ENCODE measurements around the gene SLC17A1.

Gene SLC17A1

GRCh38 chr6:25868436-25869183 is 36.8 kb upstream of the SLC17A1 start:
- FAIRE-seq (no peak), DNase-seq (ENCODE audit: insufficient read length, low spot score) (no peak)
- TF ChIP-seq POLR2AphosphoS5 (IDR thresholded peaks at IDR 0.05; ENCODE audit: low read depth, low read length) (no peak), POLR2A (IDR thresholded peaks at IDR 0.05; ENCODE audit: low read depth, low read length) (no peak), SPI1 (IDR thresholded peaks at IDR 0.05; ENCODE audit: low read depth, low read length) (no peak), POU2F2 (IDR thresholded peaks at IDR 0.05; ENCODE audit: low read depth, low read length) (no peak), TAF1 (IDR thresholded peaks at IDR 0.05; ENCODE audit: low read depth, low read length) (no peak), PAX5 (IDR thresholded peaks at IDR 0.05; ENCODE audit: insufficient read depth, low read length, severe bottlenecking) (no peak)

- FAIRE-seq, result no peak
- DNase-seq (ENCODE audit: insufficient read length, low spot score), result no peak
- TF ChIP-seq SPI1 (IDR thresholded peaks at IDR 0.05; ENCODE audit: low read depth, low read length), result no peak
- TF ChIP-seq POU2F2 (IDR thresholded peaks at IDR 0.05; ENCODE audit: low read depth, low read length), result no peak
- no peak for TF ChIP-seq POLR2AphosphoS5 (IDR thresholded peaks at IDR 0.05; ENCODE audit: low read depth, low read length)
- no peak for TF ChIP-seq POLR2A (IDR thresholded peaks at IDR 0.05; ENCODE audit: low read depth, low read length)
- no peak for TF ChIP-seq PAX5 (IDR thresholded peaks at IDR 0.05; ENCODE audit: insufficient read depth, low read length, severe bottlenecking)
- no peak for TF ChIP-seq TAF1 (IDR thresholded peaks at IDR 0.05; ENCODE audit: low read depth, low read length)
Observed at GRCh38 chr6:25866011-25866410, 34.2 kb upstream of the SLC17A1 start.

GRCh38 chr6:25863360-25863759 is 31.5 kb upstream of the SLC17A1 start:
- FAIRE-seq, result no peak
- DNase-seq (ENCODE audit: insufficient read length, low spot score), result no peak
- TF ChIP-seq POLR2AphosphoS5 (IDR thresholded peaks at IDR 0.05; ENCODE audit: low read depth, low read length), result no peak
- TF ChIP-seq PAX5 (IDR thresholded peaks at IDR 0.05; ENCODE audit: insufficient read depth, low read length, severe bottlenecking), result no peak
- TF ChIP-seq TAF1 (IDR thresholded peaks at IDR 0.05; ENCODE audit: low read depth, low read length), result no peak
- TF ChIP-seq POU2F2 (IDR thresholded peaks at IDR 0.05; ENCODE audit: low read depth, low read length), result no peak
- no peak for TF ChIP-seq SPI1 (IDR thresholded peaks at IDR 0.05; ENCODE audit: low read depth, low read length)
- no peak for TF ChIP-seq POLR2A (IDR thresholded peaks at IDR 0.05; ENCODE audit: low read depth, low read length)

- no peak for TF ChIP-seq POLR2AphosphoS5 (IDR thresholded peaks at IDR 0.05; ENCODE audit: low read depth, low read length)
- TF ChIP-seq PAX5 (IDR thresholded peaks at IDR 0.05; ENCODE audit: insufficient read depth, low read length, severe bottlenecking), result no peak
- TF ChIP-seq SPI1 (IDR thresholded peaks at IDR 0.05; ENCODE audit: low read depth, low read length), result no peak
- TF ChIP-seq POU2F2 (IDR thresholded peaks at IDR 0.05; ENCODE audit: low read depth, low read length), result no peak
- DNase-seq (ENCODE audit: insufficient read length, low spot score) (no peak), FAIRE-seq (no peak)
Observed at GRCh38 chr6:25862199-25862598, 30.3 kb upstream of the SLC17A1 start.

- FAIRE-seq (no peak), DNase-seq (ENCODE audit: insufficient read length, low spot score) (no peak)
- TF ChIP-seq POLR2A (IDR thresholded peaks at IDR 0.05; ENCODE audit: low read depth, low read length) (no peak), POU2F2 (IDR thresholded peaks at IDR 0.05; ENCODE audit: low read depth, low read length) (no peak), TAF1 (IDR thresholded peaks at IDR 0.05; ENCODE audit: low read depth, low read length) (no peak), PAX5 (IDR thresholded peaks at IDR 0.05; ENCODE audit: insufficient read depth, low read length, severe bottlenecking) (no peak), POLR2AphosphoS5 (IDR thresholded peaks at IDR 0.05; ENCODE audit: low read depth, low read length) (no peak), SPI1 (IDR thresholded peaks at IDR 0.05; ENCODE audit: low read depth, low read length) (no peak)
Observed at GRCh38 chr6:25852756-25853155, 20.9 kb upstream of the SLC17A1 start.

GRCh38 chr6:25851961-25852360 is 20.1 kb upstream of the SLC17A1 start:
- FAIRE-seq (no peak), DNase-seq (ENCODE audit: insufficient read length, low spot score) (no peak)
- TF ChIP-seq TAF1 (IDR thresholded peaks at IDR 0.05; ENCODE audit: low read depth, low read length), result no peak
- TF ChIP-seq SPI1 (IDR thresholded peaks at IDR 0.05; ENCODE audit: low read depth, low read length), result no peak
- no peak for TF ChIP-seq PAX5 (IDR thresholded peaks at IDR 0.05; ENCODE audit: insufficient read depth, low read length, severe bottlenecking)
- TF ChIP-seq POLR2A (IDR thresholded peaks at IDR 0.05; ENCODE audit: low read depth, low read length), result no peak
- TF ChIP-seq POLR2AphosphoS5 (IDR thresholded peaks at IDR 0.05; ENCODE audit: low read depth, low read length), result no peak
- no peak for TF ChIP-seq POU2F2 (IDR thresholded peaks at IDR 0.05; ENCODE audit: low read depth, low read length)

DNA sequence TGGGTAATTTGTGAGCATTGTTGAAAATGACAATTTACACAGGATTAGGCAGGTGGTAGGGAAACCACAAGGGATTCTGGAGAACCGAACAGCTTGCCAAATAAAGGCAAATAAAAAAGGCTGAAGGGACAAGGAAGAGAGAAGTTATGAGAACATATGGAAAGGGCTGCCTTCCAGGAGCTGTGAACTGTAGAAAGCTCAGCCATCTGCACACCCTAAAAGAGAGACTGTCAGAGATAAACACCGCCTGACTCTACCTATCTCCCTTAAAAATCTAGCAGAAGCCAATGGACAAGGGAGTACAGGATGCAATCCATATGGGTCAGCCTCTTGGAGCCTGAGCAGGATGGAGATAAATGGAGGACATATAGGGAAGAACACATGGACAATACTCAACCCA is 12.7 kb upstream of the SLC17A1 start:
- TF ChIP-seq POLR2AphosphoS5 (IDR thresholded peaks at IDR 0.05; ENCODE audit: low read depth, low read length) (no peak), POLR2A (IDR thresholded peaks at IDR 0.05; ENCODE audit: low read depth, low read length) (no peak), TAF1 (IDR thresholded peaks at IDR 0.05; ENCODE audit: low read depth, low read length) (no peak)
- FAIRE-seq (no peak), DNase-seq (ENCODE audit: insufficient read length, low spot score) (no peak)

- no peak for DNase-seq (ENCODE audit: insufficient read length, low spot score)
- no peak for FAIRE-seq
- no peak for TF ChIP-seq TAF1 (IDR thresholded peaks at IDR 0.05; ENCODE audit: low read depth, low read length)
Observed at GRCh38 chr6:25842526-25842925, 10.7 kb upstream of the SLC17A1 start.

DNA sequence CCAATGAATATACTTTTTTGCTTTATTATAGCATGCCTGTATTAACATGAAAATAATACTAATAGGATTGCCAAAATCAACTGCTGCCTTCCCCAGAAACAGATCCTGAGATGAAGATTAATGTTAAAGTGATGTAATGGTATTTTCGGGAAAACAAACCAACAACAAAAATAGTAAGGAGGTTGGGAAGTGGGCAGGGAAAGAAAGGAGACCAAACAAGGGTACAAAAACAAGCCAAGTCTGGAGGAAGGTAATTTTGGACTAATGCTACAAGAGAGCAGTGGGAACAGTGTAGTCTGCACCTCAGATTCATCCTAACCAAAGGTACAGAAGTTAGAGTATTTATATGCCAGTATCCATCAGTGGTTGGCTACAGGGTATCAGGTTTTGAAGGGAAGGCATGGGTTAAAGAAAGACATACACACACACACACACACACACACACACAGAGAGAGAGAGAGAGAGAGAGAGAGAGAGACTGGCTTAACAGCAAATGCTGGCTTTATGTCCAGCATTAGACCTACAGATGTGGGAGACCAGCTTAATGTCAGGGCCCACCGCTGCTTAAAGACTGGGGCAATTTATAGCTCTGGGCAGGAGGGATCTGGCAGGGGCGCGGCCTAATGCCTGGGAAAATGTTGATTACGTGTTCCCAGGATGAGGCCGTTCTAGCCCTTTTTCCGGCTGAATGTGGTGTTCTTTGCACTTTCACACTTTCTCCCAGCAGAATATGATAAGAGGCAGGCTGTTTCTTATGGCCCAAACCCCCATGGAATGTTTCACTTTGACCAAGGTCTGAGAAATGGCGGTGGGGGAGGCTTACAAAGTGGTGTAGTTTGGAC is 3.8 kb upstream of the SLC17A1 start:
- FAIRE-seq (no peak), DNase-seq (ENCODE audit: insufficient read length, low spot score) (no peak)
- TF ChIP-seq TAF1 (IDR thresholded peaks at IDR 0.05; ENCODE audit: low read depth, low read length) (no peak), SPI1 (IDR thresholded peaks at IDR 0.05; ENCODE audit: low read depth, low read length) (no peak)

- FAIRE-seq (no peak), DNase-seq (ENCODE audit: insufficient read length, low spot score) (no peak)
- no peak for TF ChIP-seq POLR2AphosphoS5 (IDR thresholded peaks at IDR 0.05; ENCODE audit: low read depth, low read length)
- TF ChIP-seq PAX5 (IDR thresholded peaks at IDR 0.05; ENCODE audit: insufficient read depth, low read length, severe bottlenecking), result no peak
- no peak for TF ChIP-seq TAF1 (IDR thresholded peaks at IDR 0.05; ENCODE audit: low read depth, low read length)
- no peak for TF ChIP-seq SPI1 (IDR thresholded peaks at IDR 0.05; ENCODE audit: low read depth, low read length)
- TF ChIP-seq POLR2A (IDR thresholded peaks at IDR 0.05; ENCODE audit: low read depth, low read length), result no peak
- no peak for TF ChIP-seq POU2F2 (IDR thresholded peaks at IDR 0.05; ENCODE audit: low read depth, low read length)
Observed at GRCh38 chr6:25834950-25835349, 3.1 kb upstream of the SLC17A1 start.
